NCI-H2029 treated with DMSO at 0.1 percent for 48 hours (cell line): ENCODE data around the gene ABCG1.
"Not testable (repeated sequence)": the region's sequence is repeated elsewhere in the genome, so short reads cannot be mapped to it uniquely, and the experiment has no call there.

Experiments
- DNase-seq: peaks from one replicate; lab custom pipeline; 2025; lab: John Stamatoyannopoulos, UW

ABCG1 gene

DNA sequence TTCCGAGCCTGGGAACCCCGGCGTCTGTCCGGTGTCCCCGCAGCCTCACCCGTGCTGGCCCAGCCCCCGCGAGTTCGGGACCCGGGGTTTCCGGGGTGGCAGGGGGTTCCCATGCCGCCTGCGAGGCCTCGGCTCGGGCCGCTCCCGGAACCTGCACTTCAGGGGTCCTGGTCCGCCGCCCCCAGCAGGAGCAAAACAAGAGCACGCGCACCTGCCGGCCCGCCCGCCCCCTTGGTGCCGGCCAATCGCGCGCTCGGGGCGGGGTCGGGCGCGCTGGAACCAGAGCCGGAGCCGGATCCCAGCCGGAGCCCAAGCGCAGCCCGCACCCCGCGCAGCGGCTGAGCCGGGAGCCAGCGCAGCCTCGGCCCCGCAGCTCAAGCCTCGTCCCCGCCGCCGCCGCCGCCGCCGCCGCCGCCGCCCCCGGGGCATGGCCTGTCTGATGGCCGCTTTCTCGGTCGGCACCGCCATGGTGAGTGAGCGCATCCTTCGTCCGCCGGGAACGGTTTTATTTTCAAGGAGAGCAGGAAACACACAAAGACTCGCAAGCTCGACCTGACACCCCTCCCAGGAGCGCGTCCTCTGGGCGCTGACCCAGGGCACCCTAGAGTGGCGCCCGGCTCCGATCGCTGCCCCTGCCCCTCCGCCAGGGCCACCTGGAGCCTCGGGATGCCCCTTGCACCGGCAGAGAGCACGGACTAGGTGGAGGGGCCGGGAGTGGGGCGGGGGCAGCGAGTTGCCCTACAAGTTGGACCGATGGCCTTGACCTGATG is at the start of gene ABCG1:
Gene ABCG1 (plus strand): TSS at position 305 of the 770 bp plus-strand sequence. CDS start 123 bp downstream, at position 428.
- DNase-seq: peak; percentile 9

GRCh38 chr21:42169758-42170157 is 49.2 kb upstream of the ABCG1 start:
- DNase-seq: no peak

GRCh38 chr21:42171091-42172053 is 47.6 kb upstream of the ABCG1 start:
- no peak for DNase-seq

DNA sequence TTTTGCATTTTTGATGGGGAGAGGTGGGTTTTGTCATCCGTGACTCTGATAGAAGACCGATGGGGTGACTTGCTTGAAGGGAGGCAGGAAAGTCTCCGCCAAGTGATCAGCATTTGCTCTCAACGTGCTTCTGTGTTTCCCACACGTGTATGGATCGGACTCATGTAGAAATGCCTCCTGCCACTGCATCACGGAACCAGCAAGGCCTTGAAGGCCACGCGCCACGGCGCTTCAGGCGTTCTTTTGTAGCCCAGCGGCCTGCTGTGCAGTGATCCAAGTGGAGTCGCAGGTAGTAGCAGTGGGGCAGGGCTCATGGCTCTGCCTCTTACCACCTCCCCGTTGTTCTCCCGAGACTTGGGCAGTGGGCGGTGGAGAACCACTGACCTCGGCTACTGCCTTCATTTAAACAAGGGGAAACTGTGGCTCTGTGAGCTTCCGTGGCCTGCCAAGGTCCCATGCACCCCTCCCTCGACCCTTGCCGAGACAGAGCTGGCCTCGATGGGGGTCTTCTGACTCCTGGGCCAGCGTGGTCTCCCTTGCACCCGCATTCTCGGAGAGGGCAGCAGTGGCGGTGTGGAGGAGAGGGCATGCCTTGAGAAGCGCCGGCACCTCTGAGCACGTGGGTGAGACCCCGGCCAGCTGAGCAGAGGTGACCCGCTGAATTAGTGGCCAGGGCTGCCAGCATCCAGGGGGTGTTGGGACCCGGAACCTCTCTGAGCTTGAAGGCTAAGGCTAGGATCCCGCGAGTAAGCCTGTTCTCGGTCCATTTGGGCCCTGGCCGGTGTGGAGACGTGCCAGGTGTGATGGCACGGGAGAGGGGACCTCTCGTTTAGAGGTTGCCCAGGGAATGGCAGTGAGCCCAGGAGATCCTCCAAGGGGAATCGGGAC is 46.1 kb upstream of the ABCG1 start:
- no peak for DNase-seq

DNA sequence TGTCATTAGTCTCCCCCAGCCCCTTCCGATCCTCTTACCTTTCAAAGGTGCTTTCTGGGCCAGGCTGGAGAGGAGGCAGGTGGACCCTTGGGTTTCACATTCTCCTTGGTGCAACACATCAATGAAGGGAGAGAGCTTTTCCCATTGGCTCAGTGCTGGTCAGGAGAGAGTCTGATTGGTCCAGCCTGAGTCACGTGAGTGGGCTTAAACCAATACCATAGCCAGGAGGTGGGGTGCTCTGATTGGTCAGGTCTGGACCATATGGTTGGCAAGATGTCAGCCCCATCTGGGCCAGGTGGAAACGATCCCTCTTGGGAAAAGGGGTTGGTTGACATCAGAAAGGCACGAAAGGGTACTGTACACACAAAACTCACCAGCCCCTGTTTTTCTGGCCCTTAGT is 44.8 kb upstream of the ABCG1 start:
- DNase-seq: no peak

- DNase-seq: no peak
These were observed 43.7 kb upstream of the ABCG1 start for GRCh38 chr21:42175110-42175710.

- DNase-seq: no peak
These were observed 42.1 kb upstream of the ABCG1 start for GRCh38 chr21:42176859-42177258.

GRCh38 chr21:42179316-42179715 is 39.6 kb upstream of the ABCG1 start:
- DNase-seq: no peak

DNA sequence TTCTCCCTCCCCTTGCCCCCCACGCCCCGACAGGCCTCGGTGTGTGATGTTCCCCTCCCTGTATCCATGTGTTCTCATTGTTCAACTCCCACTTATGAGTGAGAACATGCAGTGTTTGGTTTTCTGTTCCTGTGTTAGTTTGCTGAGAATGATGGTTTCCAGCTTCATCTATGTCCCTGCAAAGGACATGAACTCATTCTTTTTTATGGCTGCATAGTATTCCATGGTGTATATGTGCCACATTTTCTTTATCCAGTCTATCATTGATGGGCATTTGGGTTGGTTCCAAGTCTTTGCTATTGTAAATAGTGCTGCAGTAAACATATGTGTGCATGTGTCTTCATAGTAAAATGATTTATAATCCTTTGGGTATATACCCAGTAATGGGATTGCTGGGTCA is 38.9 kb upstream of the ABCG1 start:
- not testable (repeated sequence) for DNase-seq

- no peak for DNase-seq
These were observed 36.1 kb upstream of the ABCG1 start for GRCh38 chr21:42182713-42183371.

- no peak for DNase-seq
These were observed 35.3 kb upstream of the ABCG1 start for GRCh38 chr21:42183374-42184266.

DNA sequence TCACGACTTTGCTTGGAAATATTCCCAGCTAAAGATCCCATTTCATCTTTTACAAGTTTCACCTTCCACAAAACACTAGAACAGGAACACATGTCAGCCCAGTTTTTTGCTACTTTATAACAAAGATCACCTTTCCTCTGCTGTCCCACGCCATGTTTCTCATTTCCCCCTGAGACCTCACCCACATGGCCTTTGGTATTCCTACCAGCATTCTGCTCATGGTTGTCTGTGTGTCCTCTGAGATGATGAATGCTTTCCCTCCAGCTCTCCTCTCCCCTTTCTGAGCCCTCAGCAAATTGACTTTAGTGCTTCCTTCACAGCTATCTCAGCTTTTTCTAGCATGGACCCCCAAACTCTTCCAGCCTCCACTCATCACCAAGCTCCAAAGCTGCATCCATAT is 32.3 kb upstream of the ABCG1 start:
- DNase-seq: no peak

DNA sequence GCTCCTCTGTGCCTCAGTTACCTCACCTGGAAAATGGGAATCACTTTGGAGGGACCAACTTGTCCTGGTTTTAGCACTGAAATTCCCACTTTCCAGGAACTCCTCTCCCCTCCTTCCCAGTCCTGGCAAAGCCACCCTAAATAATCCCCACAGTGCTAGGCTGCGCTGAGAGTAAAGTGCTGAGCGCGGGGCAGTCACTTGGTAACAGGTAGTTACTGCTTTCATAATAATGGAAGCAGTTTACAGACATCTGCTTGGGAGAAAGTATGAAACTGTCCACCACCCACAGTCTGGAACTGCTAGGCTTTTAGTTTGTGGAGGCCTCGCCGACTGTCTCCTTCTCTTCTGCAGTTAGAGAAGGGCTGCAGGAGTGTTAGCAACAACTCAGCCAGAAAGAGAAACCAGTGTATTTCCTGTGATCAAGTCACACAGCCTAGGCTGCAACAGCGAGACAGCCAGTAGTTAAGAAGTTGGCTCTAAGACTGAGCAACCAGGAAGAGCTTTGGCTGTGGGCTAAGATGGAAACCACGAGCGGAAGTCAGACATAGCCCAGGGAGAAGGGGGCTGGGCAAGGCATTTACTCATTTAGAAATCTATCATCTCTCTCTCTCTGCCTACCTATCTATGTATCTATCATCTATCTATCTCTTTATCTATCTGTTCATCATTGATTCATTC is 30.8 kb upstream of the ABCG1 start:
- no peak for DNase-seq

DNA sequence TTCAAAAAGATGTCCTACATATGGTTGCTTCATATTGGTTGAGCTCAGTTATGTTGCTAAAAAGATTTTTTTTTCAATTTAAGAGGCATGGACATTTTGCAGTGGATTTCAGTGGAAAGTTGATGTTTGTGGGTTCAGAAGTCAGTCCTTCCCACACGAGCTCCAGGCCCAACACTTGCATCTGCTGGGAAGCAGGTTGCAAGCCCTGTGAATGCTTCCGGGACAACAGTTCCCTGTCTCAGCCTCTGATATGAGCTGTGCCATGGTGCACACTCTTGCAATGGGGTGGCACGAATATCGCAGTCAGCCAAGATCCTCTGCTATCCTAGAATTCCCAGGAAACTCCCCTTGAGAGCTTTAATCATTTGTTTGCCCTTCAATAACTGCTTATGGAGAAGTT is 30.3 kb upstream of the ABCG1 start:
- no peak for DNase-seq

DNA sequence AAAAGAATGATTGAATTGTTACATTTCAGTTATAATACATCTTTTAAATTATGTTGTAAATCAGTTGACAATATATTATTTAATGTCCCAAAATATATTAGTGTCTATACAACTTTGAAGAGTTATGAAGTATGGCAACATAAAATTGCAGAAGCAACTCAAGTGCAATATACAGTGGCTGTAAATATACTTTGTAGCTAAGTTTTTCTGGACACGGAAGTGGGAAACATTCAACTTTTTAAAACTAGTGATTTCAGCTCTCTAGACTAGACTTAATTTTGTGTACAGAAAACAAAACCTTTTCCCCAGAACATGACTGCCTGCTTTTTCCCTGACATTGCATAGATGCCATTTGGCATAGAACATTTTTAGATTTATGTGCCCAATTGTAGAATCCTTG is 29.5 kb upstream of the ABCG1 start:
- no peak for DNase-seq

DNA sequence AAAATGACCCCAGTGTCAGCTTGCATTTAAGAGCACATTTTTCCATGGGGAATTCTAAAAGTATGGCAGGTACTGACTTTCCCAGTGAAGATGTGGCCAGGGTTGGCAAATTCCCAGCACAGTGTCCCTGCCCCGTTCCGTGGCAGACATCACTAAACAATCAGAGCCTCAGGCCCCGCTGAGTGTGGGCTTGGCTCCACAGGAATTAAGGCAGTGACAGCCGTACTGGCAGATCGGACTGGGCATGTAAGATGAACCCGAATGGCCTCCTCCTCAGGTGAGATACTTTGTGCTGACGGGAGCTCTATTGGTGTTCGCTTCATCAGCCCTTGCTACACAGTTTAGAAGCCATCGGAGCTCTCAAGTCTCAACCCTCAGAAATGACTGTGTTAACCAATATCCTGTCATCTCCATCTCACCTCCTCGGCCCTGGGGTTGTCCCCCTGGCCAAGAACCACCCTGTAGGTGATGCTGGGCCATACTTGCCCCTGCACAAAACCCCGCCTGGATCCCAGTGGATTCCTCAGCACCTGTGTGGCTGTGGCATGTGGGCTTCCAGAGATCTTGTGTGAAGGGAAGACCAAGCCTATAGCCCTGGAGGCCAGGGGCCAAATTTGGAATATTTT is 29.0 kb upstream of the ABCG1 start:
- no peak for DNase-seq

- no peak for DNase-seq
These were observed 28.5 kb upstream of the ABCG1 start for GRCh38 chr21:42190486-42190863.

- no peak for DNase-seq
These were observed 27.9 kb upstream of the ABCG1 start for GRCh38 chr21:42191064-42191463.
